ENCODE results near the gene MXRA7.
"Not testable (repeated sequence)": the region's sequence is repeated elsewhere in the genome, so short reads cannot be mapped to it uniquely, and the experiment has no call there.

The MXRA7 gene

DNA sequence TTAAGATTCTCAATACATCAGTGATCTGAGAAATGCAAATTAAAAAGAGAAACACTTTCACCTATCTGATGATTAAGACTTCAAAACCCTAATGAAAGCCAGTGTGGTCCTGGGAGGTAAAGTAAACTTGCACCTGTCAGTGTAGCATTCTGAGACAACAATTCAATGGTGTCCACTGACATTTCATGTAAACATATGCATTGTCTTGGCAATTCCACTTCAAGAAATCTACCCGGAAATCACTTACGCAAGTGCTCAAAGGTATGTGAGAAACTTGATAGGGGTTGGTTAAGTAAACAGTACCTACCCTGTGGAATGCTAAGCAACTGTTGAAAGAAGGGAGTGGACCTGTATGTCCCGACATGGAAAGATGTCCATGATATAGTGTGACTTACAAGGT, 69.3 kb downstream of the MXRA7 start:
- DNase-seq: no peak

DNA sequence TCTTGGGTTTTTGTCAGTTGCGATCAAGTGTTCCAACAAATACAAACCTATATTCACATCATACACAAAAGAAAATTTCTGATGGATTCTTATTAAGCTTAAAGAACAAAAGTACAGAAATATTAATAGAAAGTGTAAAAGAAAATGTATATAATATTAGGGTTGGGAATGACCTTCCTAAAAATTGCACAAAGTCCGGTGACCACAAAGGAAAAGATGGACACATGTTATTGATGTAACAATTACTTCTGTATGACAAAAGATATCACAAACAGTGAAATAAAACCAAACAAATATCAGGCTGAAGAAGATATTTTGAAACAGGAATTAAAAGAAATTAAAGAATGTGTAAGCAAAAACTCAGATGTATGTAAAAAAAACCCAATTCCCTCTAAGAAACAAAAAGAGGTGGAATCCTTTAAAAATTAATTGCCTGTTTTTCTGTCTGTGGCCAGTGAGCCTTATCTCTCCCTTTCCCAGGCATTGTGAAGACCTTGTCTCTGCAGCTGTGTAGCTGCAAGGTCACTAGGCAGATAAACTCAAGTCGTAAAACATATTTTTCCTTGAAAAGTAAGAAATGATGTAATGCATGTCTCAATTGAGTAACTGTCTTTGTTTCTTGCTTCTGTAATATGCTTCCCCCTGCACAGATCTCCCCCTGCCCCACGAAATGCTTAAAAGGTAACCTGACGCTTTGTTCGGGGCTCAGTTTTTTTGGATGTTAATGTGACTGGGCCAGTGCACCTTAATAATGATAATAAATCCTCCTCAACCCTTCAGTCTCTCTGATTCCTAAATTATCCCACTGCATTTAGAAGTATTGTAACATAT, 70.0 kb downstream of the MXRA7 start:
- DNase-seq: no peak

DNA sequence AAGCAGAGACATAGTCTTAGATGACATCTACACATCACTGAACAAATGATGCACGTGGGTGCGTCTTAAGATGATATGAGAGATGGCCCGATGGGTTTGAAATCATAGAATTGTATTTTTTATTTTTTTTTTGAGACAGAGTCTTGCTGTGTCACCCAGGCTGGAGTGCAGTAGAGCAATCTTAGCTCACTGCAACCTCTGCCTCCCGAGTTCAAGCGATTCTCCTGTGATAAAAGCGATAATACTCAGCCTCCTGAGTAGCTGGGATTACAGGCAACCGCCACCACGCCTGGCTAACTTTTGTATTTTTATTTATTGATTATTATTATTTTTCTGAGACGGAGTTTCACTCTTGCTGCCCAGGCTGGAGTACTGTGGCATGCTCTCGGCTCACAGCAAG, 72.5 kb downstream of the MXRA7 start:
- DNase-seq: no peak

DNA sequence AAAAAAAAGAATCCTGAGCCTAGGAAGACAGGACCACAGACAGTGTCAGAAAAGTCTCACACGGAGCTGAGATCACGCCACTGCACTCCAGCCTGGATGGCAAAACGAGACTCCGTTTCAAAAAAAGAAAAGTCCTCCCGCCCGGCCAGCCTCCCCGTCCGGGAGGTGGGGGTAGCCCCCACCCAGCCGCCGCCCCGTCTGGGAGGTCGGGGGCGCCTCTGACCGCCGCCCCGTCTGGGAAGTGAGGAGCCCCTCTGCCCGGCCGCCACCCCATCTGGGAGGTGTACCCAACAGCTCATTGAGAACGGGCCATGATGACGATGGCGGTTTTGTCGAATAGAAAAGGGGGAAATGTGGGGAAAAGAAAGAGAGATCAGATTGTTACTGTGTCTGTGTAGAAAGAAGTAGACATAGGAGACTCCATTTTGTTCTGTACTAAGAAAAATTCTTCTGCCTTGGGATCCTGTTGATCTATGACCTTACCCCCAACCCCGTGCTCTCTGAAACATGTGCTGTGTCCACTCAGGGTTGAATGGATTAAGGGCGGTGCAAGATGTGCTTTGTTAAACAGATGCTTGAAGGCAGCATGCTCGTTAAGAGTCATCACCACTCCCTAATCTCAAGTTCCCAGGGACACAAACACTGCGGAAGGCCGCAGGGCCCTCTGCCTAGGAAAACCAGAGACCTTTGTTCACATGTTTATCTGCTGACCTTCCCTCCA, 74.1 kb downstream of the MXRA7 start:
- DNase-seq: not testable (repeated sequence)

DNA sequence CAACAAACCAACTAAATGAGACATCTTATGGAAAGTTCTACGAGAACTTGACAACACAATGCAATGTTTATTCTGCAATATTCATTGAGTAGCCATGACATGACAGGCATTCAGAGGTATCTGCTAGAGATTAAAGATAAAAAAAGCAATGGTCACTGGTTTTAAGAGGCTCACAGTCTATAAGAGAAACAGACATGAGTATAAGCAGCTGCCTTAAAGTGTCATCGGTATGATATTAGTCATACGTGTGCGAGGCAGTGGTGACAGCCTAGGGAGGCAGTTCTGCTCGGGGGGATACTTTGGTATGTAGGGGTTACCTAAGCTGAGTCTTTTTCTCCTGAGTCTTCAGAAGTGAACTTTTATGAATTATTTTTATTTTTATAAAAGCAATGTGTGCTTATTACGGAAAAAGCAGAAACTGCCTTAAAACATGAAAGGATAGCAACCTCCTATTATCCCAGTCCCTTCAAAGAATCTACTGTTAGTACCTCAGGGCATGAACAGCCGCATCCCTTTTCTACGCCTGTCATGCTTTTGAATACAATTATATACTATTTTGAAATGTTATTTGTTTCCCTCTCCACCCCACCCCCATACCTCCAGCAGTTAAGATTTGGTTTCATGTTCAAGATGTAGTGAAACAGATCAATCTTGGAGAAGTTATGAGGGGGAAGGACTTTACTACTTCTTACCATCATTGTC, 75.0 kb downstream of the MXRA7 start:
- DNase-seq: no peak

DNA sequence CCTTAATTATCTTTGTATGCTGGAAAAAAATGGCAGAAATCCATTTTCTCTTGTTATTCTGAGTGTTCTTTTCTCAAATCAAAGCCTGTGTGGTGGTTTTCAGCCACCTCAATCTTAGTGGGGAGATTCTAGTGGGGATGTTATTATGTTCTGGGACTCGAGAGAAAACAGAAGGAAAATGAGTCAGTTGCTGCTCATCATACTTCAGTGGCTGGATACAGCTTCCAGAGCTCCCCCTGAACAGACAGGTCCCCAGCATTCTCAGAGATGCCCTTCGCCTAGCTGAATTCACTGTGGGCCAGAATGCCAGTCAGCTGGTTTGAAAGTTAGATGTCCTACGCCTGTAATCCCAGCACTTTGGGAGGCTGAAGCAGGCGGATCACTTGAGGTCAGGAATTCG, 75.7 kb downstream of the MXRA7 start:
- DNase-seq: no peak

DNA sequence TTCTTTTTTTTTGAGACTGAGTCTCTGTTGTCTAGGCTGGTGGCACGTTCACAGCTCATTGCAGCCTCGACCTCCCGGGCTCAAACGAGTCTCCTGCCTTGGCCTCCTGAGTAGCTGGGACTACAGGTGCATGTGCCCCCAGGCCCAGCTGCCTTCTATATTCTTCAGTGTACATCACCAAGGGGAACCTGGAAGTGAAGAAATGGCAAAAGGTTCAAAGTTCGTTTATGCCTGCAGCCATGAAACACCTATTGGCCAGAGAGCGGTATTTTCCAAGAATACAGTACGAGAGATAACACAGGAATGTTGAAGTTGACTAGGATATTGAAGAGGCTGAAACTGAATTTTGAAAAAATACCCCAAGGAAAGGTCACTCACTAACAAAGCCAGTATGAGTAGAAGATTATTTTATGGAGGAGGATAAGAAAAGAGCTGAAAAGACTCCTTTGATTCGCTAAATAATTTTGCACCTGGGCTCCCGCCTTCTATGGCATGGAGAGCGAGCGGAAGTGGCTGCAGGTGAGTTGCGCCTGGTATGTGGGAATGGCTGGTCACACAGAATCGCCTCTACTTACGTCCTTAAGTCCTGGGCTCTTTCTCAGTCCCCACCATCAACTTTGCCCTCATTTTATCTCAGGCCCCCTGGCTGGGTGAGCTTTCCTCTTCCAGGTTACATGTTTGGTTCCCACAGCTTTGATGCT, 77.0 kb downstream of the MXRA7 start:
- DNase-seq: no peak

DNA sequence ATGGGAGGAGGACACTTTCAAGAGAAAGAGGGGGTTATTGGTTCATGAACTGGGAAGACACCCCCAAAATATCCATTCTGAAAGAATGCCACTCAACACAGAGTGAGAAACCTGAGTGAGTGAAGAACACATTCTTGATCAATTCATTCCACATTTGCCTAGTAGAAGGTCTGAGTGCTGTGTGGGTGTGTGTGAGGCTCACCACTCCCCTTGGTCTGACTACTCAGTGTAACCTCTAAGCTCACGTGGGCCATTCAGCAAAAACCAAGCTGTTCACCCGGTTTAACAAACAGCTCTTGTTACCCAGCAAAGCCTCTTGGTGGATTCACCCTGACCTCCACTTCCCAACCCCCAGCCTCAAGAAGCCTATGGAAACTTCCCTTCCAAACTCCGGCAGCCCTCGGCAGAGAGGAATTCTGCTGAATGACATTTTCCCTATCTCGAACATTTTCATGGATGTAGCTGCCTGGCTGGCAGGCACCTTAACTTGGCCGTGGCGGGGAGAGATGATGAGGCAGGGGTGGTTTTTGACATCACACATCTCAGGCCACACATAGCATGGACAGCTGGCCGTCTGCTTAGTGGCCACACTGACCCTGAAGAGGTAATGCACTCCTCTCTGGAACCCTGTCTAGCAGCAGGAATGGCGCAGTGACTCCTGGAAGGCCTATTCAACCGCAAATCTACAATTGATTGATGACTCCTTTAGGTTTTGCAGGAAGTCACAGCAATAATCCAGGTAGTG, 78.8 kb downstream of the MXRA7 start:
- no peak for DNase-seq

DNA sequence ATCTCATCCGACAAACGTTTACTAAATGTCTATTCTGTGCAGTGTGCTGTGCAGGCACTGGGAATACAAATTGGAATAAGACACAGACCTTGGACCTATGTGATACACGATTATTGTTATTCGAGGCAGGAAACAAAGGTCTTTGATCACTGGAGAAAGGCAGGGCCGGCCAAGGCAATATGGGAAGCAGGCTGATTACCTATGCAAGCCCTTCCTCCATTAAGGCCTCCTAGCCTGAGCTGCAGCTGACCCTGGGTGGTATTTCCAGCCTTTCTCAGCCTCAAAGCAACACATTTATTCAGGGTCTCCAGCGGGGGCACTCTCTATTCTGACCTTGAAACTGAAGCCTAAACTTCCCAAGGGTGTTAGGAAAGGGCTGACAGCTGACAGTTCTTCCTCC, 80.6 kb downstream of the MXRA7 start:
- DNase-seq: no peak

Data from NK-92 treated with Interleukin-12 subunit alpha and Interleukin-12 subunit beta, amount 100 ng/mL, for 24 hours (cell line).